GF-D8 (cell line): ENCODE data around the gene ZNF775.
"Not testable (repeated sequence)": the region's sequence is repeated elsewhere in the genome, so short reads cannot be mapped to it uniquely, and the experiment has no call there.

Experiments used
- DNase-seq: peaks from one replicate; lab custom pipeline; 2025; lab: John Stamatoyannopoulos, UW

Gene ZNF775

DNA sequence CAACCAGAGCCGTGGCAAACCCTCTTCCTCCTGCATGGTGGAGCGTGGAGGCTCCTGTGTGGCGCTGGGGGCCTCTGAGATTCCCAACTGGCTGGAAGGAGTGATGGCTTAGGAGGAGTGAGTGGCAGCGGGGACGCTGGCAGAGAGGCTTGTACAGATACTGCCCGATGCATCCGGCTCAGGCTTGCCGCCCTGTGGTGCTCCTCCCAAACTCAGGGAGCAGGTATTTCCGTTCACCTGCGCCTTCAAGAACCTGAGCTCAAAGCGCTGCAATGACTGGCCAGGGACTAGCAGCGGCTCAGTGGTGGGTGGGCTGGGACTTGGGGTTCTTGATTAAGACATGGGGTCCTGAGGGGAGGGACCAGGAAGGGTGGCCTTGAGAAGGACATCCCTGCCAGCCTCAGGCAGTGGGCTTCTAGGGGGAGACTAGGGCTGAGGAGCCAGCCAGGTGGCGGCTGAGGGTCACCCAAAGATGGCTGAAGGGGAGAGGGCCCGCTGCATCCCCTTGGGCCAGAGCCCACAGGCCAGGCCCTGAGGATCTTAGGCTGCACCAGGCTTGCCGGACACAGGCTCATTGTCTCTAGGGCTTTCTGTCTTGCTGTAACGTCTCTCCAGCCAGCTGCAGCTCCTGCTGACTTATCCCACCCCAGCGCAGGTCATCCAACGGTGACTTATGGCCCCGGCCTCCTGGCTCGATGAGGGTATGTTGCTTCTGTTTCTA is 3.2 kb downstream of the ZNF775 start:
- no peak for DNase-seq

DNA sequence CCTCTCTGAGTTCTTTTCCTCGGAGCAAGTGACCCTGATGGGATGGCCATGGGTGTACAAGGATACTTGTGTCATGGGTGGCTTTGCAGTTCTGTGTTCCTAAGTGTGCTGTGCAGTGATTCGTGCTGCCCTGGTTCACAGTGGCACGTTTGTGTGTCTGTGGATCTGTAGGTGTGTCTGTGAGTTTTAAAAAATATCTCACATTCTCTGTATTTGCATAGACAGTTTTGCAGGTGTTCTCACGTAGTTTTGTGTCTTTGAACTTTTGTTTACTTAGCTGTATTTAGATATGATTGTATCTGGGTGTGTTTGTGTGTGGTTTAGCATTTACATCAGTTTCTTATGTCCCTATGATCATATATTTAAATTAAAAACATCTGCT is 3.7 kb downstream of the ZNF775 start:
- no peak for DNase-seq

DNA sequence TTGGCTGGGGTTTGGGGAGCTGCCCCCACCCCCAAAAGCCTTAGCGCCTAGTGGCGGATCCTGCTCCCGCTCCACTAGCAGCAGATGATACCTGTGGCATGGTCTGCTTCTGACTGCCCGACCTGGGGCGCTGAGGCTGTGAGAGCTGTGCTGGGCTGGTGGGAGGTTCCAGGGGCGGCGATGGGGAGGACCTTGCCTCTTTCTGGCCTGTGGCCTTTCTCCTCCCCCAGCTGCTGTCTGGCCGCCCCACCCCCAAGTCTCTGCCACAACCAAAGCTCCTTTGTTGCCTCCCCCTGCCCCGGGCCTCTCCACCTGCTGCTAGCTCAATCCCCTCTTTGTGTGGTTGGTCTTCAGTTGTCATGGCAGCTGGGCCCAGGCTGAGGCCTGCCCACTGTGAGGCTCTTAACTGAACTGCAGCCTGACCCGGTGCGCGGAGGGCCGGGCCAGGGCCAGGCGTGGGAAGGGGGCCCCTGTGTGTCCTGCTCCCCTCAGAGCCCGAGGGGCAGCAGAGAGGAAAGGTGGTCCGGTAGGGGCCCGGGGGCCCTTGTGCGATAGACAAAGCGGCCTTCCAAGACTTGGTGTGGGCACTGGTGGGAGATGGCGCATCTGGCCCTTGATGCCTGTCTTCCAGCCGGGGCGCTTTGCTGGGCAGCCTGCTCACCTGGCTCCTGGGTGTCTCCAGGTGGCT is 4.7 kb downstream of the ZNF775 start:
- DNase-seq, result no peak

DNA sequence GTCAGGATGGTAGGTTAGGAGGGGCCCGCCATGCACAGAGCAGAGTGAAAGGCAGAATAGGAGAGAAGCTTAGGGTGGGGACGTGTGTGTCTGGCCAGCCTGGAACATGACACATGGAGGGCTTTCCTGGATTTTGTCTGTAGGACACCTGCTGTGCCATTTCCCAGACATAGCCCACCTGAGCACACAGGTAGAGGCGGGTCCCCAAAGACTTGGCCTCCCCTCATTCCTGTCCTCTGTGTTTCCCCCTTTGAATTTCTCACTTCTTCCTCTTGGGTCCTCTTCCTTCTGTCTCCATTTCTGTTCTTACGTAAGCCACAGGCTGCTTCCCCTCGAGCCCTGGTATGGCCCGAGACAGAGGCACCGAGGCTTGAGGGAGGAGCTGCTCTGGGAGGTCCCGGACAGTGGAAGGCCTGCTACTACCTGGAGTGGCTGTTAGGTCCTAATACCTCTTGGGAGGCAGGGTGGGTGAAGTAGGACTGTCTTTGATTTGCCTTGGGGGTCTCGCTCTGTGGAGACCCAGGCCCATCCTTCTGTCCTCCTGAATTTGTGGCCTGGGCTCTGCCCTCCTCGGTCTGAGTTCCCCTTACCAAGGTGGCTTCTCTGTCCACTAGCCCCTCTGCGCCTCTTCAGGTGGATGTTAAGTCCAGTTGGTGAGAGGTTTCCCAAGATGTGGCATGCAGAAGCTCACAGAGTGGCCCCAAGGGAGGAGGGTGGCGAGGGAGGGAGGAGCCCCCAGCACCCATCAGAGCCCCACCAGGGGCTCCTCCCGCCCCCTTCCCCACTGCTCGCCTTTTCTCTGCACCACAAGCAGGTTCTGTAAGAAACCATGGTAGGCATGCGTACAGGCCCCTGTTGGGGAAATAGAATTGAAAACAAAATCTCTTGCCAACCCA is 5.5 kb downstream of the ZNF775 start:
- peak; percentile 77 for DNase-seq

DNA sequence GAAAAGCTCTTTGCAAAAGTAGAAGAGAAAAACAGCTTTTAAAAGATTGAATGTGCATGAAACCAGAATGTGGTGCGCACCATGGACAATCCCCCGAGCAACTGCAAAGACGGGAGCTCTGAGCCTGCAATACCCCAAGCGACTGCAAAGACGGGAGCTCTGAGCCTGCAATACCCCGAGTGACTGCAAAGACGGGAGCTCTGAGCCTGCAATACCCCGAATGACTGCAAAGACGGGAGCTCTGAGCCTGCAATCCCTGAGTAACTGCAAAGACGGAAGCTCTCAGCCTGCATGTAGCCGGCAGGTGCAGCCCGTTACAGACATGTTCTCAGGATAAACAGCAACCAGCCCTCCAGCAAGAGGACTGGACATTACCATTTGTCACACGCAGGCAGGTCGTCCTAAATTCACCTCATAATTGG is 6.2 kb downstream of the ZNF775 start:
- peak; percentile 24 for DNase-seq

DNA sequence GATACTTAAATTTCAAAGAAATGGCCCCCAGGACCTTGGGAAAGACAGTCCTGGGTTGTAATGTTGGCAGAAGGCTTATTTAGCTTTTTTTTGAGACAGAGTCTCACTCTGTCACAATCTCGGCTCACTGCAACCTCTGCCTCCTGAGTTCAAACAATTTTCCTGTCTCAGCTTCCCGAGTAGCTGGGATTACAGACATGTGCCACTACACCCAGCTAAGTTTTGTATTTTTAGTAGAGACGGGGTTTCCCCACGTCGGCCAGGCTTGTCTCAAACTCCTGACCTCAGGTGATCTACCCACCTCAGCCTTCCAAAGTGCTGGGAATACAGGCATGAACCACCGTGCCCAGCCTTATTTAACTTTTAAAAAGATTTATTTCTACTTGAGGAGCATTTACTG is 6.8 kb downstream of the ZNF775 start:
- DNase-seq, result not testable (repeated sequence)

DNA sequence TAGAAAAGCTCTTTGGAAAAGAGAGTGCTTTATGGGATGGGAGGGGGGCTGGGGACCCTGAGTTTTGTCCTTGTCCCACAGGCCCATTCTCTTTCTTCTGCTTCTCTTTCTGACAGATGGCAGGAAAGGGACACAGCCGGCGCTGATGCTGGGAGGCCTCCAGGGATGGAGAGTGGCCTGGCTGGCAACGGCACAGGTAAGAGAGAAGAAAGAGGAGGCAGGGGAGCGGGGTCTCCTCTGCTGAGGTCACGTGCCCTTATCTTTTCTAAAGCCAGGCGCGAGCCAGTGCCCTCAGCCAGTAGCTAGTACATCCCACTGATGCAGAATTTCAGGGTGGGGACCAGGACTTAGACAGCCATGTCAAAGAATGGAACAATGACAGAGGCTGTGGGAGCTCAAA is 9.2 kb downstream of the ZNF775 start:
- no peak for DNase-seq

DNA sequence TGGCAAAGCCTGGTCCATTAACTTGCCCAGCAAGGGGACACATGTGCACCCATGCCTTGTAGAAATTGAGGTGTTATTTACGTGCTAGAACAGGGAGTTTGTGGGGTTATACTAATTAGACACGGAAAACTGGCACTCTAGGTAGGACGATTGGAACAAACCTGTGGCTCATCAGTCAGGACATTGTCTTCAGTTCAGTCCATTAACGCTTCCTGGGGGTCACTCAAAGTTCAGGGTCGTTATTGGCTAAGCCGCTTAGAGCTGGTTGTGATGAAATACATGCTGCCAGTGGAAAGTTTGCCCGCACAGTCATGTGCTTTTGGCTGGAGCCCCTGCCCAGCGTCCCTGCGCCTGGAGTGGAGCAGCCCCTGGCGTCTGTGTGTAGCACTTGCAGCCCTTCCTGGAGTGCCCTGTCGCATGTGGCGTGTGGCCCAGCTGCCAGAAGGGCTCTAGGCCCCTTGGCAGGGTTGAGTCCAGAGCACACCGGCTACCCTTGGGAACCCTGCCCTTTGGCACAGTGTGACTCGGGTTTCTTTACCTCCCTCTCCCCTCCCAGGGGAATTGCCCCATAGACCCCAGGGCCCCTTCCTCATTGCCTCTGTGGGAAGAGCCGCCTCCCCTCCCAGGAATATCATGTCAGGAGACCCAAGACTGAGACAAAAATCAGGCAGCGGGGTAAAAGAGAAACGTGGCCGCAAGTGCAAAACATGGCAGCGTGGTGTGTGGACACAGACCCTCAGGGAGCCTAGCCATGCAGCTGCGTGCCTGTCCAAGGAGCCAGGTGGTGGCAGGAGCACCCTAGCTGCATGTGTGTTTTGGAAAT is 9.8 kb downstream of the ZNF775 start:
- peak; percentile 99 for DNase-seq

DNA sequence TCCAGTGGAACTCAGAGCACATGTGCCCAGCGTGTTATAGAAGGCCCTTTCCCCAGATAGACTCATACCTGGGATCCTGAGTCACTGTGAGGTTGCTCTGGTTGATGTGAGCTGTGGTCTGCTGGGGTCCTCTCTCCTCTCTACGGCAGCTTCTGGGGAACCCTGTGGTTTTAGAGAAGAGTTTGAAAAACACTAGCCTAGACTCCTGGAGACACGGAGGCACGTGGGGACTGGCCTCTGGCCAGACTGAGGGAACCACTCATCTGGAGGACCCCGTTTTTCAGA is 10.3 kb downstream of the ZNF775 start:
- no peak for DNase-seq

DNA sequence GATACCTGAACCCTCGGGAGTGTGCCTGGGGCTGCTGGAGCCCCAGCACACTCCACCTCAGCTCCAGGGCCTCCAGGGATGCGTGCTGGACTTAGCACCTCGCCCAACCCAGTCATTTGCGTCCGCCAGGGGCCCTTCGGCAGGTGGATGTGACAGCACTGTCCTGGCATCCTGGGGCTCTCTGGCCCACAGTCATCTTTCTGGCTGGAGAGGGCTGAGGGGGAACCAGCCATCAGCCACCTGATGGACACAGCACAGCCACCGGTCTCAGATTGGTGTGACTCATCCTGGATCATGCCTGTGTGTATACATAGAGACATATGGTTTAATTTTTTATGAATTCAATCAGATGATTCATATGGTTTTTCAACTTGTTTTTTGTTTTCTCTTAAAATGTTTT is 11.1 kb downstream of the ZNF775 start:
- DNase-seq, result no peak

DNA sequence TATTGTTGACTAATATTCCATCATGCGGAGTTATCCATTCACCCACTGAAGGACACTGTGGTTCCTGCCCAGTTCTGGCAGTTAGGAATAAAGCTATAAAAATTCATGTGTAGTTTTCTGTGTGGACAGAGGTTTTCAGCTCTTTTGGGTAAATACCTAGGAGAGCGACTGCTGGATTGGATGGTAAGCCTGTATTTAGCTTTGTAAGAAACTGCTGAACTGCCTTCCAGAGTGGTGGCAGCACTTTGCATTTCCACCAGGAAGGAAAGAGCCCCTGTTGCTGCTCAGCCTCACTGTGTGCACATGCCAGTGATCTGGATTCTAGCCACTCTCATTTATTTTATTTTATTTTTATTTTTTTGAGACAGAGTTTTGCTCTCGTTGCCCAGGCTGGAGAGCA is 14.2 kb downstream of the ZNF775 start:
- DNase-seq, result no peak

DNA sequence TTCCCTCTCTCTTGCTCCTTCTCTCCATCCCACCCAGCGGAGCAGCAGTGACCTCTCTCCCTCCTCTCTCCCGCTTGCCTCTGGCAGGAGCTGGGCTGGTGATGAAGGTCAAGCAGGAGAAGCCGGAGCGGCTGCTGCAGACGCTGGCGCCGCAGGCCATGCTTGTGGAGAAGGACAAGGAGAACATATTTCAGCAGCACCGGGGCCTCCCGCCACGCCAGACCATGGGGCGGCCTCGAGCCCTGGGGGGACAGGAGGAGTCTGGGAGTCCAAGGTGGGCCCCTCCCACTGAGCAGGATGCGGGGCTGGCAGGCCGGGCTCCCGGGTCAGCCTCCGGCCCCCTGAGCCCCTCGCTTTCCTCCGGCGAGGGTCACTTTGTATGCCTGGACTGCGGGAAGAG is 17.3 kb downstream of the ZNF775 start:
- no peak for DNase-seq

DNA sequence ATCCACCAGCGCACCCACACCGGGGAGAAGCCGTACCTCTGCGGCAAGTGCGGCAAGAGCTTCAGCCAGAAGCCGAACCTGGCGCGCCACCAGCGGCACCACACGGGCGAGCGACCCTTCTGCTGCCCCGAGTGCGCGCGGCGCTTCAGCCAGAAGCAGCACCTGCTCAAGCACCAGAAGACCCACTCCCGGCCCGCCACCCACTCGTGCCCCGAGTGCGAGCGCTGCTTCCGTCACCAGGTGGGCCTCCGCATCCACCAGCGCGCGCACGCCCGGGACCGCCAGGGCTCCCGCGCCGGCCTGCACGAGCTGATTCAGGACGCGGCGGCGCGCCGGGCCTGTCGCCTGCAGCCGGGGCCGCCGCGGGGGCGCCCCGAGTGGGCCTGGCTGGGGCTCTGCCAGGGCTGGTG is 17.7 kb downstream of the ZNF775 start:
- DNase-seq, result no peak

DNA sequence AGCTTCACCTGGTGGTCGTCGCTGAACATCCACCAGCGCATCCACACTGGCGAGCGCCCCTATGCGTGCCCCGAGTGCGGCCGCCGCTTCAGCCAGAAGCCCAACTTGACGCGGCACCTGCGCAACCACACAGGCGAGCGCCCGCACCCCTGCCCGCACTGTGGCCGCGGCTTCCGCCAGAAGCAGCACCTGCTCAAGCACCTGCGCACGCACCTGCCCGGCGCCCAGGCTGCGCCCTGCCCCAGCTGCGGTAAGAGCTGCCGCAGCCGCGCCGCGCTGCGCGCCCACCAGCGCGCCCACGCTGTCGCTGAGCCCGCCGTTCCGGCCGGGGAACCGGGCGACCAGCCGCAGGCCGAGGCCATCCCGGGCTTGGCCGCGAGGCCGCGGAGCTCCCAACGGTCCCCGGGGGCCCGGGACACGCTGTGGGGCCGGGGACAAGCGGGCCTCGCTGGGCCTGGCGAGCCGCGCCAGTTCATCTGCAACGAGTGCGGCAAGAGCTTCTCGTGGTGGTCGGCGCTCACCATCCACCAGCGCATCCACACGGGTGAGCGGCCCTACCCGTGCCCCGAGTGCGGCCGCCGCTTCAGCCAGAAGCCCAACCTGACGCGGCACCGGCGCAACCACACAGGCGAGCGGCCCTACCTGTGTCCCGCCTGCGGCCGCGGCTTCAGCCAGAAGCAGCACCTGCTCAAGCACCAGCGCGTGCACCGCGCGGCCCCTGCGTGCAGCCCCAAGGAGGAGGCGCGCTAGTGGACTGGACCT is 18.4 kb downstream of the ZNF775 start:
- DNase-seq, result no peak

DNA sequence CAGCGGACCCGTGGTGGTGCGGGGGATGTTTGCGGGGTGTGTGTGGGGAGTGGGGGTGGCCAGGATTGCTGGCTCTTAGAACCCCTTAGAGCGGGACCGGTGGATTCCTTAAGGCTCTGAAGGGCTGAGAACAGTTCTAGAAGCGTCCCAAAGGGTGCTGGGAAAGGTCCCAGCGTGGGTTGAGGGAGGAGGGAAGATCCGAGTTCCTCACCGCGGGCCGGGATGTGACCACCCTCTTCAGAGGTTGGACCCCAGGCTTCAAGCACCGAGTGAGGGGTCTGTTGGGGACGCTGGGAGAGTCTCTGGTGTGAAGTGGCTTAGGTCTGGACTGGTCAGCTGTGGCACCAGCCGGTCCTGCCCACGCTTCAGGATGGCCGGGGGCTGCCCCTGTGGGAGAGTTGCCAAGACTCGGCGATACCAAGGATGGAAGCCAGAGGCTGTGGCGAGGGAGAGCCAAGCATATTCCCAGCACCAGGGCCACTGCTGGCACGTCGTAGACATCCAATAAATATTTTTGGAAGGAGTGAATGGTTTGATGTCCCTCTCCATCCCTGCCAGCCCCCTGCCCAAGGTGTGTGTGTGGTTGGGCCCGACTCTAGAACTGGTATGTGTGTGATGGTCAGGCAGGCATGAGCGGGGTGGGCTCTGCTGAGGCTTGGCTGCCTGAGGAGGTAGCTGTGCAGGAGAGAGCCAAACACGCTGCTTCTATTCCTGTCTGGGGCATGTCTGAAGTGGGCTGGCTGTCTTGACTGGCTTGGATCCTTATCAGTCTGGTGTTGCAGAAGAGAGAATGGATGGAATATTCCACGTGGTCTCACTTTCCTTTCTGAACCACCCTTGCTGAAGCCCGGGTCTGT is 19.2 kb downstream of the ZNF775 start:
- DNase-seq, result no peak

DNA sequence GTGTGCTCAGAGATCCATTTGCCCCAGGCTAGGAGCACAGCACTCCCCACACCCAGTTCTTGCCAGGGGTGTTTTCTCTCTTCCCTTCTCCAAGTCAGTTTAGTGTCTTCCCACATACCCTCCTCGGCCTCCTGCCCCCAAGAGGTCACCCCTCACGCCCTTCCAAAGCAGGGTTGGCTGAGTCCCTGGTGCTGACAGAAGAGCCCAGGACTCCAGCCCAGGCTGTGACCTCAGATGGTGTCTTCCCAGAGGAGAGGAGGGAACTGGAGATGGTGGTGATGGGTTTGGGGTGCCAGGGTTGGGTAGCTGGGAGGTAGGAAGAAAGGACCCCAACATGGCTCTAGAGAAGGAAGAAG is 19.8 kb downstream of the ZNF775 start:
- no peak for DNase-seq

DNA sequence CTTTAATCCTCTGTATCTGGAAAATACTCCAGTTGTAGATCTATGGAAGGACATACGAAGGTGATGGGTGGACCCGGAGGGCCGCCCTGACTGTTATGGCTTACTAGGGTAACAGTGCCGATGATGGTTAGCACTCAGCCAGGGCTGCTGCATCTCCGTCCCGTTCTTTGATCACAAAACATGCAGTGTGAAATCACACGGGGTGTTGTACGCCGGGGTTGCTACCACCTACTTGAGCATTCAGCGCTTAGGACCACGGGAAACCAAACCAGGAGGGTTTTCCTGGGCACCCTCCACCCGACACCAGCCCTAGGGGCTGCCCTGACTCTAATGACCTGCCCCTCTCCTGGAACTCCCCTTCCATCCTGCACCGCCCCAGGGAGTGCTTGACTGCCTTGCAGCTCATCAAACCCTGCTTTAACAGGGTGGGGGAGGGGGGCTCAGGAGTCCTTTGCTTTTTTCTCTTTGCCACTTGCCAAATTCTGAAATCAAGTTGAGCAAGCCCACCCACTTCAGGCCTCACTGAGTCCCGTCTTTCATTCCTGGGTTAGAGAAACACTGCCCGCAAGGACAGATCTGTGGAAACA is 20.4 kb downstream of the ZNF775 start:
- DNase-seq, result no peak

DNA sequence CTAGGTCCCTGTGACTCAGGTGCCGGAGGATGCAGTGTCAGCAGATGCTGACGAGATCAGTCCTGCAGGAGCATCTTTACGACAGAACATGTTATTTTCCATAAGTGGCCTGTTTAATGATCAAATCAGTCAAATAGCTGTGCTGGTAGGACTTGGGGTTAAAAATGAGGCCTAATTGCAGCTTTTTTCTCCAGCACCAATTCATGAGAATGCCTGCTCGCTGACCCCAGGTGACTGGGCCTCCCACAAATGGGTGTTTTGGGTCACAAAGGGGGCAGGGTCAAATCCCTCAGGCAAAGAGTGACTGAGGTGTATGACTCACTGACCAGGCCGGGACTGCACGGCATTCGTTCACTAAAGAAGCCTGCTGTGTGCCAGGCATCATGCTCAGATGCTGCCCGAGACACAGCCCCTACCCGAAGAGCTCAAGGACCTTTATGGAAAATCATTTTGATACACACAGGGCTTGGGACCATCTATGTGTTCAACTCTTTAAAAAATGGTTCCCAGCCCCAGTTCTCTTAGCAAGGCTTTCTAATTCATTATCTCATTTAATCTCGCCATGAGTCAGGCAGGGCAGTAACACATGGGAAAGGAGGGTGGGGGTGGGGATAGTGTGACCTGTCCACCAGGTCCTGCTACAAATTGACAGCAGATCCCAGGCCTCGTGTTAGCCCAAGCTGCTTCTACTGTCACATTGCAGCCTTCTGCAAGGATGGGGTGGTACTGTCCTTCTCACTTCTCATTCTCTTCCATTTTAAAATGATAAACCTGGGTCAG is 21.1 kb downstream of the ZNF775 start:
- DNase-seq, result no peak

DNA sequence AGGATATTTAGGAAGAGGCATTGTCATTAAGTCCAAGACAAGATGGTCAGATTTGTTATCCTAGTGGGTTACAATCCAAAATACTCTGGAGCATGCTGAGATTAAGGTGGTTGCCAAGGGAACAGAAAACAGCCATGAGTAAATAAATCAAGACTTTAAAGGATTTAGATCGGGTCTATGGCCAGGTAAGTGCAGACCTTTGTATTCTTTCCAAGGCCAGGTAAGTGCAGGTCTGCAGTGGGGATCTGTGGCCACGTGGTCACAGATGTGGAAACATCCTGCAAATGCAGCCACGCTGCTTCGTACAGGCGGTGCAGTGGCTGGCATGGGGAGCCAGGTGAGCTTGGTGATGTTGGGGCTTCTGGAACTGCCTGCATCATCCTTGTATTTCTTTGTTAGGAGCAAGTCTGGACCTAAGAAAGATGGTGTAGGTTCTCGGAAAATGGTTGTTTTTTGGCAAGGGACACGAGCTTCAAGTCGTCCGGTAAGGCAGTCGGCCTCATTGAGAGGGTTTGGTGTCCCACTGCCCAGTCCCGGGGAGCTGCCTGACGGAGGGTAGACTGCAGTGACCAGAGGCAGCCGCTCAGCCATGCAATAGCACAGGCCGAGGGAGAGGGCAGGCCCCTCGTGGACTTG is 21.8 kb downstream of the ZNF775 start:
- no peak for DNase-seq
